T-helper 1 cell treated with Interleukin-12 subunit alpha and Interleukin-12 subunit beta and Interleukin-4 antibody, amounts not matched to agents 30 μg/mL and 1 μg/mL, for 36 hours (primary cell): ENCODE measurements around the gene ALDH3A2.

ENCODE experiments used
- H3K27ac Mint-ChIP-seq: one replicate; pipeline ENCODE4 v1.8.0; 2021; ENCODE audit warnings: mild to moderate bottlenecking, mixed read lengths
- H3K27me3 Mint-ChIP-seq: one replicate; pipeline ENCODE4 v1.8.0; 2021; ENCODE audit warnings: low read depth, mixed read lengths
- H3K36me3 Mint-ChIP-seq: one replicate; pipeline ENCODE4 v1.8.0; 2021; ENCODE audit warnings: low read depth, mixed read lengths
- H3K4me1 Mint-ChIP-seq: one replicate; pipeline ENCODE4 v1.8.0; 2021; ENCODE audit warnings: low read depth, mixed read lengths
- H3K4me3 Mint-ChIP-seq: one replicate; pipeline ENCODE4 v1.8.0; 2021; ENCODE audit warnings: mild to moderate bottlenecking, moderate library complexity, mixed read lengths
- H3K9me3 Mint-ChIP-seq: one replicate; pipeline ENCODE4 v1.8.0; 2021; ENCODE audit warnings: mixed read lengths

The ALDH3A2 gene

DNA sequence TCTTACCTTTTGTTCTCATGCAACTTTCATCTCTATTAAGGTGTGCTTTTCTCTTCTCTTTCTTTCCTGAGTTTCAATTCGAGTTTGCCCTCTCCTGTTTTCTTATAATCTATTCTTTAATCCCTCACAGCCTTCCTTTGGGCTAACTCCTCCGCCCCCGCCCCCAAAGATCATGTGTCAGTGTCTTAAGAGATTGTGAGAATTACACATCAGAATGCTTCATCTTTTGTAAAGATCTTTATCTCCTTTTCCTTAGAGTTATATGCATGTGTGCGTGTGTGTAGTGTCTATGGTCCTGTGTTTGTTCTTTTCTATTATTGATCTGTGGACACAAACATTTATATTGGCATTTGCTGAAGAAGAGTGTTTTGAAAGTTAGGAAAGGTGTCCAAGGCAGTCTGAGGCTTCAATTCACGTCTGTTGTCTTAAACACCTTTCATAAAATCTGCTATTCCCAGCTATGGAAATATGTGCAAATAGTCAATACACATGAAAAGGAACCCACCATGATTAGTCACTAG is 6.1 kb upstream of the ALDH3A2 start:
- no peak overlapping the region for H3K27ac Mint-ChIP-seq
- peaks cover 12% of the 10 kb centered on the region for H3K4me1 Mint-ChIP-seq
- no peaks in the 10 kb centered on the region for H3K9me3 Mint-ChIP-seq
- no peaks in the 10 kb centered on the region for H3K36me3 Mint-ChIP-seq
- H3K27me3 Mint-ChIP-seq = peaks cover 43% of the 10 kb centered on the region
- H3K4me3 Mint-ChIP-seq = no peak overlapping the region

- Mint-ChIP-seq H3K36me3 (no peaks in the 10 kb centered on the region), H3K9me3 (no peaks in the 10 kb centered on the region), H3K4me1 (peaks cover 27% of the 10 kb centered on the region), H3K27me3 (peaks cover 33% of the 10 kb centered on the region), H3K4me3 (no peak overlapping the region), H3K27ac (no peak overlapping the region)
Measured at GRCh38 chr17:19644493-19645210, 3.9 kb upstream of the ALDH3A2 start.

- Mint-ChIP-seq H3K27ac (no peak overlapping the region), H3K36me3 (no peaks in the 10 kb centered on the region), H3K9me3 (no peaks in the 10 kb centered on the region), H3K4me3 (no peak overlapping the region), H3K4me1 (peaks cover 32% of the 10 kb centered on the region), H3K27me3 (peaks cover 26% of the 10 kb centered on the region)
Measured at GRCh38 chr17:19645734-19646201, 2.8 kb upstream of the ALDH3A2 start.

DNA sequence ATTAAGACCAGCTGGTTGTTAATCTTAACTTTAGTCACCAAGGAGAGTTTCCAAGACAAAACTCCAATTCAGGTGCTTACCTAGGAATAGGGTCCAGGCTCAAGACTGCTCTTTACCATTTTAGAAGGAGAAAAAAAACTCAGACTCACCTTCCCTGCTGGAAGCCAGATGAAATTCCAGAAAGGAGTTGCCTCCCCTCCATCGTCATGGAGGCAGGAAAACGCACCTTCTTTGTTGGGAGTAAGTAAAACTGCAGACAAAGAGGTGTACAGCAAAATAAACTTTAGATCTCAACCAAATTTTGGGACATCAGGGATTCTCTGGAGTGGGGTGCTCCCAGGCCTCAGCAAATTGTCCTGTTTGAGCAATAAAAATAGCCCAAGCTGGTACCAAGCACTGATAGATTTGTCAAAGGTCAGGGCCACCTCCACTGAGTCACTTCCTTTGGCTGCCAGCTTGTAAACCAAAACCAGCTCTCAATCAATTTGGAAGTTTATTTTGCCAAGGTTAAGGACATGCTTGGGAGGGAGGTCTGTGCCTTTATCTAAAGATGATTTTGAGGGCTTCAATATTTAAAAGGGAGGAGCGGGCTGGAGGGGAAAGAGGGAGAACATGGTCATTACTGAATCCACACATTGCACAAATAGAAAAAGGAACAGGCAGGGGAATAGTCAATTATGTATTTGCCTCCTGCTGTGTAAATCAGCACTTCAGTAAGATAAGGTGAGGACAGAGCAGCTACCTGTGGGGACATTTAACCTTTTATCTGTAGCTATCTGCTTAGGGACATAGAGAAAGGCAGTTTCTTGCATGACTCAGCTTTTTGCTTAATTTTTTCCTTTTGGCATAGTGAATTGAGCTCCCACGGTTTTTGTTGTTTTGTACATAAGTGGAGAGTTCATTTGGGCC is 1.5 kb upstream of the ALDH3A2 start:
- Mint-ChIP-seq H3K36me3 (no peaks in the 10 kb centered on the region), H3K9me3 (no peaks in the 10 kb centered on the region), H3K27me3 (peaks cover 21% of the 10 kb centered on the region), H3K27ac (peak overlapping the region; percentile 91), H3K4me1 (peaks cover 38% of the 10 kb centered on the region), H3K4me3 (peak overlapping the region; percentile 92)

DNA sequence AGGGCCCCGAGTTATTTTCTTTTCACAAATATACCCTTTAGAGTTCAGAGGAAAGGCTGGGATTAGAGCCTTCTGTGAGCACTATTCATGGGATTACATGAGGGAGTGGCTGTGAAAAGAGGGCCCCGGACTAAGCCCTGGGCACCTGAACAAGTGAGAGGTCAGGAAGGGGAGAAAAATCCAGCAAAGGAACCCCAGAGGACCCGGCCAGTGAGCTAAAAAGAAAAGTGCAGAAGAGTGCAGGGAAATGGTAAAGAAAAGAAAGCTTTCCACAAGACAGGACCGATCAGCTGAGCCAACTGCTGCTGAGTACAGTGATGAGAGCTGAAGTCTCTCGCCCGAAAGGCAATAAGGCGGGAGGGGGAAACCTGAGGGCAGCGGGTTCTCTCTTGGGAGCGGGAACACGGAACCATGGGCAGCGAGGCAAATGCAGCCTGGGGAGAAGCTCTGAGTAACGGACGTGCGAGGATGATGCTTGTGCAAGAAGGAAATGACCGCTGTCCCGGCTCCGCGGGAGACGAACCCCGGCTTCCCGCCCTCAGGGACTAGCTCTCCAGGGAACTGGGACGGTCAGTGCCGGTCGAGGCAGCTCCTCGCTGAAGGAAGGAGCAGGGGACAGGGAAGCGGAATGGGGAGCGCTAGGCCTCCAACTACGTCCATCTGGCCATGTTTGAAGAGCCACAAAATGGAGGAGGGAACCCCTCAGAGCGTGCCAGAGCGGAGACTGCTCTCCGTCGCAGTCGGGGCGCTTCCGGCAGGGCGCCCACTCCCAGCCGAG is 665 bp upstream of the ALDH3A2 start:
- peak overlapping the region; percentile 91 for H3K27ac Mint-ChIP-seq
- H3K27me3 Mint-ChIP-seq = peaks cover 13% of the 10 kb centered on the region
- peak overlapping the region; percentile 92 for H3K4me3 Mint-ChIP-seq
- no peaks in the 10 kb centered on the region for H3K9me3 Mint-ChIP-seq
- H3K36me3 Mint-ChIP-seq = no peaks in the 10 kb centered on the region
- peaks cover 34% of the 10 kb centered on the region for H3K4me1 Mint-ChIP-seq

DNA sequence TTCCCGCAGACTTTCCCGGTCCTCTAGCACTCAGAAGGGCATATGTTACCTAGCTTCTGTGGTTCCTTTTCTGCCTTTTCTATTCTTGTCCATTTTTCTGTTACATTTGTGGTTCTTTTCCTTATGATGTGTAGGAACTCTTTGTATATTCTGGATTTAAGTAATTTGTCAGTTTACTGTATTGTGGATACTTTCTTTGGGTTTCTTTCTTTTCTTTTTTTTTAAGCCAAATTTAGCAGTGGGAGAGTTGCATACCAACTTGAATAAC is 657 bp downstream of the ALDH3A2 start:
- Mint-ChIP-seq H3K9me3 (no peaks in the 10 kb centered on the region), H3K4me1 (peaks cover 34% of the 10 kb centered on the region), H3K4me3 (peak overlapping the region; percentile 92), H3K27ac (peak overlapping the region; percentile 56), H3K36me3 (peaks cover 8% of the 10 kb centered on the region), H3K27me3 (peaks cover 9% of the 10 kb centered on the region)

GRCh38 chr17:19650826-19651225 is 2.3 kb downstream of the ALDH3A2 start:
- Mint-ChIP-seq H3K36me3 (peaks cover 11% of the 10 kb centered on the region), H3K4me3 (peak overlapping the region; percentile 21), H3K27ac (no peak overlapping the region)

GRCh38 chr17:19651451-19652238 is 3.1 kb downstream of the ALDH3A2 start:
- H3K4me1 Mint-ChIP-seq = peaks cover 32% of the 10 kb centered on the region
- H3K36me3 Mint-ChIP-seq = peaks cover 18% of the 10 kb centered on the region
- H3K27ac Mint-ChIP-seq = no peak overlapping the region
- H3K4me3 Mint-ChIP-seq = no peak overlapping the region
- H3K27me3 Mint-ChIP-seq = no peaks in the 10 kb centered on the region
- H3K9me3 Mint-ChIP-seq = no peaks in the 10 kb centered on the region

More at GRCh38 chr17:19650826-19651225, 2.3 kb downstream of the ALDH3A2 start:
- peaks cover 2% of the 10 kb centered on the region for H3K27me3 Mint-ChIP-seq
- H3K9me3 Mint-ChIP-seq = no peaks in the 10 kb centered on the region
- H3K4me1 Mint-ChIP-seq = peaks cover 34% of the 10 kb centered on the region

DNA sequence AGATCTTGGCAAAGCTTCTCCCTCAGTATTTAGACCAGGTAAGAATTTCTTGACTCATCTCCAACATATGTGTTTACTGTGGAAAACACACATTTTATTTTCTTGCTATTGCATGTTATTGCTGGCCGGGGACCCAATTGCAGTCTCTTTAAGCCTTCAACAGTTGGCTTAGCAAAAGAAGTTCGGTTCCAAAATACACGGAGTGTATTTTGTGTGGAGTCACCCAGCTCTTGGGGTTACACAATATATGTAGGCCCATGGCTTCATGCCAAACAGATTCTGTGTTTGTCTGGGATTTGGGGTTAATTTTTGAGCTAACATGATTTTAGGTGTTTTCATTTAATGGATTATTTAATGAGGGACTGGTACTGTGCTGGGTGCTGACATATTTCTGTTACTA is 4.0 kb downstream of the ALDH3A2 start:
- no peak overlapping the region for H3K27ac Mint-ChIP-seq
- no peaks in the 10 kb centered on the region for H3K27me3 Mint-ChIP-seq
- H3K9me3 Mint-ChIP-seq = no peaks in the 10 kb centered on the region
- no peak overlapping the region for H3K4me3 Mint-ChIP-seq
- H3K36me3 Mint-ChIP-seq = peaks cover 21% of the 10 kb centered on the region
- peaks cover 26% of the 10 kb centered on the region for H3K4me1 Mint-ChIP-seq

DNA sequence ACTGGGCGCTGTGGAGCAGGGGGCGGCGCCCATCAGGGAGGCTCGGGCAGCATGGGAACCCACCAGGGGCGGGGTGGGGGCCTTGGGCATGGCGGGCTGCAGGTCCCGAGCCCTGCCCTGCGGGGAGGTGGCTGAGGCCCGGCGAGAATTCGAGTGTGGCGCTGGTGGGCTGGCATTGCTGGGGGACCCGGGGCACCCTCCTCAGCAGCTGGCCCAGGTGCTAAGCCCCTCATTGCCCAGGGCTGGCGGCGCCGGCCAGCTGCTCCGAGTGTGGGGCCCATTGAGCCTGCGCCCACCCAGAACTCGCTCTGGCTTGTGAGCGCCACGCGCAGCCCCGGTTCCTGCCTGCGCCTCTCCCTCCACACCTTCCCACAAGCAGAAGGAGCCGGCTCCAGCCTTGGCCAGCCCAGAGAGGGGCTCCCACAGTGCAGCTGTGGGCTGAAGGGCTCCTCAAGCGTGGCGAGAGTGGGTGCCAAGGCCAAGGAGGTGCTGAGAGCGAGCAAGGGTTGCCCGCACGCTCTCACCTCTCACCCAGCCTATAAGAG is 5.9 kb downstream of the ALDH3A2 start:
- Mint-ChIP-seq H3K4me1 (peaks cover 14% of the 10 kb centered on the region), H3K36me3 (peaks cover 25% of the 10 kb centered on the region), H3K4me3 (no peak overlapping the region), H3K27ac (no peak overlapping the region), H3K27me3 (no peaks in the 10 kb centered on the region), H3K9me3 (no peaks in the 10 kb centered on the region)

- no peak overlapping the region for H3K4me3 Mint-ChIP-seq
- H3K36me3 Mint-ChIP-seq = peaks cover 25% of the 10 kb centered on the region
- H3K27ac Mint-ChIP-seq = no peak overlapping the region
Measured at GRCh38 chr17:19654896-19655295, 6.3 kb downstream of the ALDH3A2 start.

GRCh38 chr17:19656336-19656735 is 7.8 kb downstream of the ALDH3A2 start:
- Mint-ChIP-seq H3K27ac (no peak overlapping the region), H3K4me3 (no peak overlapping the region), H3K27me3 (no peaks in the 10 kb centered on the region), H3K4me1 (peaks cover 5% of the 10 kb centered on the region), H3K9me3 (no peaks in the 10 kb centered on the region), H3K36me3 (peaks cover 25% of the 10 kb centered on the region)

More at GRCh38 chr17:19654896-19655295, 6.3 kb downstream of the ALDH3A2 start:
- Mint-ChIP-seq H3K4me1 (peaks cover 11% of the 10 kb centered on the region), H3K27me3 (no peaks in the 10 kb centered on the region), H3K9me3 (no peaks in the 10 kb centered on the region)

DNA sequence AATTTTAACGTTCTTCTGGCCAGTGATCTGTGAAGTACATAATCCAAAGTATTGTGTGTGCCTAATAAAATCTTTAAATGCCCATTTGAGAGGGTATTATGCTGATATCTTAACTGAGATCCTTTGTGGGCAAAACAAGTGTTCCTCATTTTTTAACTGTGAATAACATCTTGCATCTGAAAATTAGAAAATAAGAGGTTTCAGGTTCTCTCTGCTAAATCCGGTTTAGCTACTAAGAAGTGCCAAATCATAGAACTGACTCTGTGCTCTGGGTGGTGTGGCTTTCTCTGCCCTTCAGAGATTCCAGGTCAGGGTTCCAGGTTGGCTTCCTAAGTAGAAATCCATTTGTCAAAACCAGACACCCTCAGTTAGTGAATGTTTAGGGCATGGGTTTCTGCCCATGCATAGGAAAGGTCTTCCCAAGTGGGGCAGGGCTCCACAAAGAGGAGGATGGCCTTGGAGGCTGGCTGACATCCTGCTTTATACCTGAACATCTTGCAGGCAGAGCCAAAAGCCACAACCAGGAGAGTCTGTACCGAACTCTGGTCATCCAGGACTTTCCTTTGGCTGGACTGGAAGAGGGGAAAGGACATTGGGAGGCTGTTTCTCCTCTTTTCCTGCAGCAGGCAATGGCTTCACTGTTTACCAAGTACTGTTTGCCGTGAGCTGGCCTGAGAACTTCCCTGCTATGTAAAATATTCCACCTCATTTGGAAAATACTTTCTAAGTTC is 8.5 kb downstream of the ALDH3A2 start:
- H3K4me1 Mint-ChIP-seq = peaks cover 2% of the 10 kb centered on the region
- no peak overlapping the region for H3K4me3 Mint-ChIP-seq
- peaks cover 25% of the 10 kb centered on the region for H3K36me3 Mint-ChIP-seq
- no peaks in the 10 kb centered on the region for H3K27me3 Mint-ChIP-seq
- no peaks in the 10 kb centered on the region for H3K9me3 Mint-ChIP-seq
- no peak overlapping the region for H3K27ac Mint-ChIP-seq
